ENCODE results near the gene SGTA. TPM values are rescaled to one million over a fixed set of nuclear protein-coding genes. Genes with fewer than 3 reads are reported as not detected.

Gene SGTA
- total RNA-seq, 1 donor from 2014 or later: 45.7 TPM

DNA sequence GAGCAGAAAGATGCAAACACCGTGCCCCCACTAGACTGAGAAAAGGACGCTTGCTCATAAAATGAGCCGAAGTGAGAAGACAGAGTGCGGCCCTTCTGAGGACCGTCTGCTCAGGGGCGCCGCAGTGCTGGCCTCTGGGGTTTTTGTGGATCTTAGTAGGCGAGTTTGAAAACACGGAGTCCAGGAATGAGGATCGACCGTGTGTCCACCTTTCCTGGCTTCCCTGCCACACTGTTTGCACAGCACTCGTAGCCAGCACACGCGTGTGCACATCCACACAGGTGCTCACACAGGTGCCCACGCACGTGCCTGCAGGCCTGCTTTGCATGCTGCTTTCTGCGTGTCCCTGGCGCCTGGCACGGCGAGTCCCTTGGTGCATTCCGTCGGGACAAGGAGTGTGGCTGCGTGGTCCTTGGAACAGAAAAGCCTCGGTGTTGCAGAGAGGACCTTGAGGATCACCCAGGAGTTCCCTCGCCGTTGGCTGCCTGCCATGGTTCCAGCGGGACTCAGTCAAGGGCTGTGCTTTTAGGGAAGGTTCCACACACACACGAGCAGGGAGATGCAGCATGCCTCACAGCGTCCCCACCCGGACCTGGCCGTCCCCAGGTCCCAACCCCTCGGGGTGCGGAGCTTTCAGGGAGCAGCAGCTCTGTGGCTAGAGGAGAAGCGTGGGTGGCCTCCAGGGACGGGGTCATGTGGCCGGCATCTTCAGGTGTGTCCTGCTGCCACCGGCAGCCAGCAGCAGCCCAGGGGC lies 26.5 kb upstream of the SGTA start:
- DNase-seq (ENCODE audit: low spot score): no peak

DNA sequence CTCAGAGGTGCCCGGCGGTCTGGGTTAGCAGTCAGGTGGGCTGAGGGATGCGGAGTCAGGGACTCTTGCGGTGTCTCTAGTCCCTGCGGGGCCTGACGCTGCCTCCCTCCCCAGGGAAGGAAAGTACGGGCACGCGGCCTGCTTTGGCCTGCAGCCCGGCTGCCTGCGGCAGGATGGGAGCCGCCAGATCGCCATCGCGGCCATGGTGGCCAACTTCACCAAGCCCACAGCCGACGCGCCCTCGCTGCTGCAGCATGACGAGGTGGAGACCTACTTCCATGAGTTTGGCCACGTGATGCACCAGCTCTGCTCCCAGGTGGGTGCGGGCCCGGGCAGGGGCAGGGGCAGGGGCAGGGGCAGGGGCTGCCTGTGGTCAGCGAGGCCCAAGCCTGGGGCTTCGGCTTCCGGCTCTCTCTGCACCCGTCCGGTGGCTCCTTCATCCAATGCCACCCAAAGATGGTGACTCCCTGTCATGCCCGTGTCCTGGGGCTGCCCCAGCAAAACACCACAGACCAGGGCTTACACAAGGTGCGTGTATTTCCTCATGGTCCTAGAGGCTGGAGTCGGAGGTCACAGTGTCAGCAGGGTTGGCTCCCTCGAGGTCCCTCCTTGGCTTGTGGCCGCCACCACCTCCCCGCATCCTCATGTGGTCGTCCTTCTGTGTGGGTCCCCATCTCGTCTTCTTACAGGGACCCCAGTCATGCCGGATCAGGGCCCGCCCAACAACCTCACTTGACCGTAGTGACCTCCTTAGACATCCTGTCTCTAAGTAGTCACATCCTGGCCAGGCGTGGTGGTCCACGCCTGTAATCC lies 25.3 kb upstream of the SGTA start:
- no peak for DNase-seq (ENCODE audit: low spot score)

DNA sequence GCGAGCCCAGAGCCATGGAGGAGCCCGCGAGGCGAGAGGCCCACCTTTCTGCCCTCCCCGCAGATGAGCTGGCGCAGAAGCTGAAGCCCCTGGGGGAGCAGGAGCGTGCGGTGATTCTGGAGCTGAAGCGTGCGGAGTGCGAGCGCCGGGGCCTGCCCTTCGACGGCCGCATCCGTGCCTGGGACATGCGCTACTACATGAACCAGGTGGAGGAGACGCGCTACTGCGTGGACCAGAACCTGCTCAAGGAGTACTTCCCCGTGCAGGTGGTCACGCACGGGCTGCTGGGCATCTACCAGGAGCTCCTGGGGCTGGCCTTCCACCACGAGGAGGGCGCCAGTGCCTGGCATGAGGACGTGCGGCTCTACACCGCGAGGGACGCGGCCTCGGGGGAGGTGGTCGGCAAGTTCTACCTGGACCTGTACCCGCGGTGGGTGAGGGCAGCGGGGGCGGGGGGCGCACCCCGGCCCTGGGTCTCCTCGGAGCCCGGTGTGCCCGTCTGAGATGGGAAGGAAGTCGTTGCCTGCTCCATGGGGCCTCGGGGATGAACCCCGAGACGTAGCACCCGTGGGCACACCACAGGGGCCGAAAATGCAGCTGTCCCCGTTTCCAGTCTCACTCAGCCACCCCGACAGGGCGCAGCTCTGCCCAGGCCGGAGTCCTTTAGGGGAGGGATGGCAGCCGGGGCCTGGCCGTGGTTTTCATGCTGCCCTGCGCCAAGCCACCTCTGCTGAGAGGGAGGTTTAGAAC lies 24.5 kb upstream of the SGTA start:
- no peak for DNase-seq (ENCODE audit: low spot score)

DNA sequence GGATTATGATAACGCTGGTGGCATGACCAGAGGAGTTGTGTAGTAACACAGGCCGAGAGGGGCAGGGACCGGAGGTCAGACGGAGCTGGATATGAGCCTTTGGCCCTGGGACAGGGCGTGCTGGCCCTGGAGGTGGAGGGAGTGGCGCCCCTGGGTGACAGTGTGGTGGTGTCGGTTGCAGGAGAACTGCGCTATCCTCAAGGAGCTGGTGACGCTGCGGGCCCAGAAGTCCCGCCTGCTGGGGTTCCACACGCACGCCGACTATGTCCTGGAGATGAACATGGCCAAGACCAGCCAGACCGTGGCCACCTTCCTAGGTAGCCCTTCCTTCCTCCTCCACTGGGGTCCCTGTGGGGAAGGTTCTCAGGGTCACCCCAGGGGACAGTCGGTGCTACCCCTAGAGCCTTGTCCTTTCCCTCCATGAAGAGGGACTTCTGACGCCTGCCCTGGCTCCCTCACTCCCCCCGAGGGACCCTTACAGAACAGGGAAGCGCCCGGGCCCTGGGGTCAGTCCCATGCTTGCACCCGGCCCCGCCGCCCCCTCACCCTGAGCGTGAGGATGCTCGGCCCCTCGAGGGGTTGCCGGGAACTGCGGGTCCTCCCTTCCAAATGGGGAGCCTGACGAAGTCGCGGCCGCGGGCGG lies 23.8 kb upstream of the SGTA start:
- DNase-seq (ENCODE audit: low spot score): no peak

DNA sequence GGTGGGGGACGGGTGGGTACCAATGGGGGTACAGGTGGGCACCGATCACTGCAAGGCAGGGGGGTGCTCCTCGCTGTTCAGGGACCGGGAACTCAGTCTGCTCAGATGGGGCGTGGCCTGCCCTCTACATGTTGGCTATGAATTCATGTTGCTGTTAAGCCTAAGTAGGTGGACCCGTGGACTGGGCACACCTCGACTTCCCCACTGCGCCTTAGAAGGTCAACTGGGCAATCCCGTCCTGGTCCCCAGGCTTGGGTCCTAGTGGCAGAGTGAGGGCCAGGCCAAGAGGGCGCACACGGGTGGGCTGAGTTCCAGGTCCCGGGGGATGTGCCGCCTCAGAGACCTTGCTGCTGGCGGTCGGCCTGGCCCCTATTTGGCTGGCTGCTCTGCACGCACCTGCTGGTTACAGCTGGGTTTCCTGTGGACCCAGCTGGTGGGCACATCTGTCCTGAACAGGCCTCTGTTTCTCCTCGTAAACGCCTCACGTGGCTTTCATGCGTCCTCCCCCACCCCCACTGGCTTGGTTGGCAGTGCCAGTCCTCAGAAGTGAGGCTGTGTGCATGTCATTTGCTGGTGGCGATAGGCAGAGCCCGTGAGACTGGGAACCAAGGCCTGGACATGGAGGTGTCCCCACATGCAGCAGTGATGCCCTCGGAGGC lies 23.0 kb upstream of the SGTA start:
- no peak for DNase-seq (ENCODE audit: low spot score)

DNA sequence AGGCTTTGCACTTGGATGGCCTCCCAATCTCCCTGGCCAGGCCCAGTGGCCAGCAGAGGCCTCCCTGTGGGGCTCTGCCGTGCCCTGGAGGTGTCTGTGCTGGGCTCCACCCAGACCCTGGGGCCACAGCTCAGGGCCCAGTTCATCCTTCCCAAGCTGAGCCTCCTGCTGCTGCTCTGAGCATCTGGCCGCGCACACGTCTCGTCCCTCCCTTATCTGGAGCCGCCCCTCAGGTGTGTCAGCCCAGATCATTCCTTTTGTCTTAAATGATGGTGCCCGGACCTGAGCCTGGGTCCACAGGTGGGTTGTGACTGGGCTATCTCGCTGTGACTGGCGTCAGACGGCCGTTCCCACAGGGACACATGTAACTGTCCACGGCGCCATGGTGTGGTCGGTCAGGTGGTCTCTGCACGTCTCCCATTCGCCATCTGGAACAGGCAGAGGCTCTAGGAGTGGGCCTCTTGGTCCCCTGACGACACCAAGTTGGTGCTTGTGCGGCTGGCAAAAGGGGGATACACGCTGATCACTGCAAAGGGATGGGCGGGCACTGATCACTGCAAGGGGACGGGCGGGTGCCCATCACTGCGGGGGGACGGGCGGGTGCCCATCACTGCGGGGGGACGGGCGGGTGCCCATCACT lies 22.3 kb upstream of the SGTA start:
- DNase-seq (ENCODE audit: low spot score): no peak

DNA sequence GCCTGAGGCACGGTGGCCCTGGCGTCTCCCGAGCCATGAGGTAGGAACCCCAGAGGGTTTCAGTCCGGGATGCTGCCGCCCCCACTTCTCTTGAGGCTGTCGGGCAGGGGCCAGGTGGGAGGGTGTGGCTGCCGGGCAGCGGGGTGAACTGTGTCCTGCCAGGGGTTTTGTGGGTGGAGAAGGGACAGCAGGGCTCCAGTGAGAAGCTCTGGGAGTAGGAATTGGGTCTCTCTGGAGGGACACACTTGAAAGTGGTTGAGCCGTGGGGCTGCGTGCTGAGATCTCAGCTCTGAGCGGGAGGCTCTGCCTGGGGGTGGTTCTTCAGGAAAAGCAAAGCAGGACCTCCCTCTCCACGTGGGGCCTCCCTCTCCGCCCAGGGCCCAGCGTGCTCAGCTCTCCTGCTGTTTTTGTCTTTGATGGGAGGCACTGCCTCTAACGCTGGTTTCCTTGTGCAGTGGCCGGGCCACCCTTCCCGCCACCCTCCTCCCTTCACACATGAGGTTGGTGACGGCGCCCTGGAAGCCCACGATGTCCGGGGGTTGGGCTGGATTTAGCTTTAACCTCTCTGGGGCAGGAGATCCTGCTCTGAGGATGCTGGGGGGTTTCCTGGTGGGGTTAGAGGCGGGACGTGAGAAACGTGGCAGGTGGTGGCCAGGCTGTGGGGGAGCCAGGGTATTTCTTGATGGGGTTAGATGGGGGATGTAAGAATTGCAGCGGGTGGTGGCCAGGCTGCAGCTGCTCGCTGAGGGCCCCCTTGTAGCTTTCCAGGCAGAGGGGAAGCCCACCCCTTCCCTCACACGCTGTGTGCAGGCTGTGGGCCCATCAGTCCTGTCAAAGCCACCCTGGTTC lies 21.3 kb upstream of the SGTA start:
- no peak for DNase-seq (ENCODE audit: low spot score)

DNA sequence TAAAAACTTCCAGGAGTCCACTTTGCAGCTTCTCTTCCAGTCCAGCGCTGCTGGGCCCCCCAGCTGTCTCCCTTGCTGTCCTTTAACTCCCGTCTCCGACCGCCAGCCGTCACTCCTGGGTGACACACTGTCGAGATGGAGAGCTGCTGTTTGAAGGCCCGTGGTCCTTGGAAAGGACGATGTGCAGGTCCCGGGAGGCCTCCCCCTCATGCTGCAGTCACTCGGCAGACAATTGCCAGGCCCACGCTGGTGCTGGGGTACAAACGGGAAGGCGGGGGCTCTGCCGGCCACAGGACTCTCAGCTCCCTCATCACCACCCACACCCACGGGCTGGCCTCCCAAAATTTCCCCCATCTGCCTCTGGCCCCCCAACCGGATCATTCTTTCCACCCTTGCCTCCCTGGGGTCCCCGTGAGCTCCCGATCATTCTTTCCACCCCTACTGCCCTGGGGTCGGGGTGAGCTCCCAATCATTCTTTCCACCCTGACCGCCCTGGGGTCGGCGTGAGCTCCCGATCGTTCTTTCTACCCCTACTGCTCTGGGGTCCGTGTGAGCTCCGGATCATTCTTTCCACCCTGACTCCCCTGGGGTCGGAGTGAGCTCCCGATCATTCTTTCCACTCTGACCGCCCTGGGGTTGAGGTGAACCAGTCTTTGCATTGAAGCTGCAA lies 20.5 kb upstream of the SGTA start:
- DNase-seq (ENCODE audit: low spot score): no peak

DNA sequence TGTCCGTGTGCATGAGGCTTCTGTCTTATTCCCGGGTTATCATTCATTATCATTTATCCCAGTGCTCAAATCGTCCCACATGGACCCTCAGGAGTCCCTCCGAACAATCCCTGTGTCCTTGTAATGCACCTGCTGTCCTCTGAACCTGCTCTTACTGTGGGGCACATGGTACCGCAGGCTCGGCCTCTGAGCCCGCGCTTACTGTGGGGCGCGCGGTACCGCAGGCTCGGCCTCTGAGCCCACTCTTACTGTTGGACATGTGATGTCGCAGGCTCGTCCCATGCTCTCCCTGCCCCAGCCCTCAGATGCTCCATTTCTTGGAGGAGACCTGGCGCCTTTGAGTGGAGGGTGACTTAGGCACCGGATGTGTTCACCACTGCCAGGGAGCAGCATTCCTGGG lies 19.8 kb upstream of the SGTA start:
- DNase-seq (ENCODE audit: low spot score): no peak

DNA sequence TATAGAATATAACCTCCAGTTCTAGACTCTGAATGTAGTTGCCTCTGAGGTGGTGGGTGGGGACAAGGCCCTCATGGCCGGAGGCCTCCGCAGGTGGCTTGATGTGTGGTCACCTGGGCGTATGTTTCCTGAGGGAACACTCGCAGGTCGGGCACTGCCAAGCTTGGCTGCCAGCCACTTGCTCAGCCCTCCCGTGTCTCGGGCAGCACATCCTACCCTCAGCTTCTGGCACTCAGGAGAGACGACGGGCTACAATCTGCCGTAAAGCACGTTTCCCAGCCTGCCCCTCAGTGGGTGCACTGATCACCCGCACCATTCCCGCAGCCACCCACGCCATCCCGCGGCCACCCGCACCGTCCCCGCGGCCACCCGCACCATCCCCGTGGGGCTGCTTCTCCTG lies 17.4 kb upstream of the SGTA start:
- DNase-seq (ENCODE audit: low spot score): no peak

DNA sequence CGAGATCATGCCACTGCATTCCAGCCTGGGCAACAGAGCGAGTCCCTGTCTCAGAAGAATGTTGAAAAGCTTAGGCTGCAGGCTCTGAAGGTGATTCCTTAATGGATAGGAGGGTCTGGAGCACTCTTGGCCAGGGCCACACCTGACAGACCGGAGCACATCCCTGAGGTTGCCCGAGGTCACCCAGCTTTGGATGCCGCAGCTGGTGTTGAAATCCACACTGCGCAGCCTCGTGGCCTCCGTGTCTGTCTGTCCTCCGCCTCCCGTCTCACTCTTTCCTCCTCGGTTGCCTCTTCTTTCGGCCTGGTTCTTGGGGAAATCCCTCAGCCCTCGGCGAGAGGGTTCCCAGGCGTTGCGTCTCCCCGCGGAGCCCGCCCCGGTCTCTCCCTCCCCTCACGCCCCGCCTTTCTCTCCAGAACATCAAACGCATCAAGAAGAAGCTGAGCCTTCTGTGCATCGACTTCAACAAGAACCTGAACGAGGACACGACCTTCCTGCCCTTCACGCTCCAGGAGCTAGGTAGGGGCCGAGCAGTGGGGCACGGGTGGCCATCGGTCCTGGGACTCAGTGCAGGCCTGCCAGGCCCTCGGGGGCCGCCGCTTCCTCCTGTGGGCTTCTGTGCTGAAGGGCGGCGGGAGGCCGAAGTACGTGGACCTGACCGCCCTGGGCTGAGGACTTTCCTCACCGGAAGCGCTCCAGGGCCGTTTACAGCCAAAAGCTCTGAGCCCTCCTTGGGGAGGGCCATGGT lies 16.4 kb upstream of the SGTA start:
- no peak for DNase-seq (ENCODE audit: low spot score)

DNA sequence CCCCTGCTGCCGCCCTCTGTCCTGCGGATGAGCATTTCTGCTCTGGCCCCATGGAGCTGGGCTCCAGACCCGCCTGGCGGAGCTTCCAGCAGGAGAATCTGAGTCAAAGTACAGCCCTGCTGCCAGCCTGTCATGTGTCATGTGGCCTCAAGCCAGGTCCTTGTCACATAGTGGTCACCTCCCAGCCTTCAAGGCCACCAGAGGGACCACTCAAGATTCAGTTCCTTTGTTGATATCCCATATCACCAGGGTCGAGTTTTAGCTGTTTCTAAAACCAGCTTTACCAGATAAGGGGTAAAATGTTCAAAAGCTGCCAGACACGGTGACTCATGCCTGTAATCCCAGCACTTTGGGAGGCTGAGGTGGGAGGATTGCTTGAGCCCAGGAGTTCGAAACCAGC lies 15.7 kb upstream of the SGTA start:
- no peak for DNase-seq (ENCODE audit: low spot score)

DNA sequence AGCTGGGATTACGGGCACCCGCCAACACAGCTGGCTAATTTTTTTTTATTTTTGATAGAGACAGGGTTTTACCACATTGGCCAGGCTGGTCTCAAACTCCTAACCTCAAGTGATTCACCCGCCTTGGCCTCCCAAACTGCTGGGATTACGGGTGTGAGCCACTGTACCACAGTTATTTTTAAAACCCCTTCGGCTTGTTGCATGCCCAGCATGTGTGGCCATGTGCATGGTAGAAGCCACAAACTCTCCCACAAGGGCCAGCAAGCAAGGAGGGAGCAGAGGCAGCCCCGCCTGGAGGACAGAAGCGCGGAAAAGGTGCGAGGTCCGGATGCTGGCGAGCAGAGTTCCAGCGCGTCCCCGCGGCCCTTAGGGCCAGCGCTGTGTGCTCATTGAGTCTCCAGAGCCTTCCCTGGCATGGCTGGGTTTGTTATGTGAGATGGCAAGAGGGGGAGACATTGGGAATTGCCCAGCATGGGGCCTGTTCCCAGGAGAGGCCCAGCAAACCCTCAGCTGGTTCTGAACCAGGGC lies 15.1 kb upstream of the SGTA start:
- DNase-seq (ENCODE audit: low spot score): no peak

DNA sequence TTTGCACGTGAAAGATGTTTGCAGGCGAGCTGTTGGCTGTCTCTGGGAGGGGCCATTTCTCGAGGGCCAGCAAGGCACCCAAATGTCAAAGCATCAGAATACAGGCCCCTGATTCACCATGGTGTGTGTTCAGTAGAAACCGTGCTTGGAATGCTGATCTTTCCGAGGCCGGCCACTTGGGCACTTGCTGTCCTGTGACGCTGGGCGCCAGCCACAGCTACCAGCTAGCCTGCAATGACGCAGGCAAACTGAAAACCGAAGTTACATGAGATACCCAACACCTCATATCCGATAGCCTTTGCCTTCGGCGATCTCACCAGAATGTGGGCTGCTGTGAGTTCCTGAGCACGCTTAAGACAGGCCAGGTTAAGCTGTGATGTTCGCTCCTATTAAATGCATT lies 14.2 kb upstream of the SGTA start:
- DNase-seq (ENCODE audit: low spot score): no peak

DNA sequence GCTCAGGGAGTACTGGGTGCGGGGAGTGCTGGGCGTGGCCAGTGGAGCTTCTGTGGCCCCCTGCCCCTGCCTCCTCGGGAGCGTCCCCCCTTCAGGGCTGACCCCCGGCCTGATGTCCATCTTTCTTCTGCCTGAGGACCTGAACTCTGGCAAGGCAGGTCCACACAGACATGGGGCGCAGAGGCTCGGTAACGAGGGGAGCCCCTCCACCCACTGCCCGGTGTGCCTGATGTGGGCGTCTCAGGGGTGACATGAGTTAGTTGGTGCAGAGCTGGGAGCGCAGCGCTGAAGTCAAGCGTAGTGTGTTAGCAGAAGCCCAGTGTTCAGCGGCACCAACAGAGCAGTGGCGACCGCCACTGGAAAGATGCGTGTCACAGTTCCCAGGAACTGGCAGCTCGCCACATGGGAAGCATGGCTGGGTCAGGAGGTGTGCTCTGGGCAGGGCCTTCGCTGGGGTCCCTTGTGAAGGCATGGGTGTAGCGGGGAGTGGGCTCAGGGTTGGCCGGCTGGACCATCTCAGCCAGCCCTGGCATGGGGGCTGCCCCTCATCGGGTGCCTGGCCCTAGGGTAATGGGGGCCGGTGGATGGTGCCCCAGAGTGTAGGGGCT lies 13.7 kb upstream of the SGTA start:
- DNase-seq (ENCODE audit: low spot score): no peak

DNA sequence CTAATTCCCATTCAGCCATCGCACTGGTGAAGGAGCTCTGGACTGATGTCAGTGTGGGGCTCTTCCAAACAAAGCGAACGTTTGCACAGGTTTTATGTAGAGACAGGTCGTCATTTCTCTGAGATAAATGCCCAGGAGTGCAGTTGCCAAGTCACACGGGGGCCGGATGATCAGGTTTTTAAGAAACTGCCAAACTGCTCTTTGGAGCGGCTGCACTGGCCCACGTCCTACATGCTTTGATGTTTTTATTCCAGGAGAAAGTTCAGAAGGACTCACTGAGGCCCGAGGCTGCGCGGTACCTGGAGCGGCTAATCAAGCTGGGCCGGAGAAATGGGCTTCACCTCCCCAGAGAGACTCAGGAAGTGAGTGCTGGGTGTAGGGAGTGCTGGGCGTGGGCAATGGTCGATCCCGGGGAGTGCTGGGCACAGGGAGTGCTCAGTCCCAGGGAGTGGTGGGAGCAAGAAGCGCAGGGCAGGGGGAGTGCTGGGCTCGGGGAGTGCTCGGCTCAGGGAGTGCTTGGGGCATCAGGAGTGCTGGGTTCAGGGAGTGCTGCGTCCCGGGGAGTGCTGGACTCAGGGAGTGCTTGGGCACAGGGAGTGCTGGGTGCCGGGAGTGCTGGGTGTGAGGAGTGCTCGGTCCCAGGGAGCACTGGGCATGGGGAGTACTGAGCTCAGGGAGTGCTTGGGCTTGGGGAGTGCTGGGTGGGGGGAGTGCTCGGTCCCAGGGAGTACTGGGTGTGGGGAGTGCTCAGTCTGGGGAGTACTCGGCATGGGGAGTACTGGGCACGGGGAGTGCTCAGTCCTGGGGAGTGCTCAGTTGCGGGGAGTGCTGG lies 13.0 kb upstream of the SGTA start:
- DNase-seq (ENCODE audit: low spot score): no peak

DNA sequence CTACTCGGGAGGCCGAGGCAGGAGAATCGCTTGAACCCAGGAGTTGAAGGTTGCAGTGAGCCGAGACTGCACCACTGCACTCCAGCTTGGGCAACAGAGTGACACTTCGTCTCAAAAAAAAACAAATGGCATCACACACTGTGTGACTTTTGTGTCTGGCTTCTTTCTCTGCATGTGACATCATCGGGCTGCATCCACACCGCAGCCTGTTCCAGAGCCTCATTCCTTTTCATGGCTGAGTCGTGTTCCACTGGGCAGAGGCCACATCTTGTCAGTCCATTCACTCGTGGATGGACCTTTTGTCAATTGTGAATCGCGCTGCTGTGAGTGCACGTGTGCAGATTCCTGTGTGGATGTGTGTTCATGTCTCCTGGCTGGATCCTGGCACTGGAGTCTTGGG lies 10.5 kb upstream of the SGTA start:
- no peak for DNase-seq (ENCODE audit: low spot score)
